Kidney glomerular epithelial cell (primary cell): ENCODE results near the gene ZNF644.

Experiments
- DNase-seq: peaks from one replicate; lab custom pipeline; 2025; lab: John Stamatoyannopoulos, UW

ZNF644 gene

GRCh38 chr1:91020967-91021685 lies 709 bp downstream of the ZNF644 start:
- peak; percentile 83 for DNase-seq

GRCh38 chr1:91020486-91020885 lies 1.3 kb downstream of the ZNF644 start:
- no peak for DNase-seq

GRCh38 chr1:91018006-91018405 lies 3.8 kb downstream of the ZNF644 start:
- DNase-seq: no peak

- DNase-seq: no peak
Observed at GRCh38 chr1:91015794-91016550, 5.9 kb downstream of the ZNF644 start.

GRCh38 chr1:91015358-91015780 lies 6.5 kb downstream of the ZNF644 start:
- DNase-seq: peak; percentile 30

- peak; percentile 17 for DNase-seq
Observed at GRCh38 chr1:91014475-91014874, 7.4 kb downstream of the ZNF644 start.

GRCh38 chr1:91013302-91013701 lies 8.5 kb downstream of the ZNF644 start:
- DNase-seq: no peak

- DNase-seq: no peak
Observed at GRCh38 chr1:91012196-91012595, 9.6 kb downstream of the ZNF644 start.

- no peak for DNase-seq
Observed at GRCh38 chr1:91011726-91012125, 10.1 kb downstream of the ZNF644 start.

- DNase-seq: no peak
Observed at GRCh38 chr1:91007827-91008226, 14.0 kb downstream of the ZNF644 start.

- no peak for DNase-seq
Observed at GRCh38 chr1:91007092-91007491, 14.7 kb downstream of the ZNF644 start.

- DNase-seq: no peak
Observed at GRCh38 chr1:91006113-91006908, 15.5 kb downstream of the ZNF644 start.

- no peak for DNase-seq
Observed at GRCh38 chr1:91005285-91005684, 16.6 kb downstream of the ZNF644 start.

- no peak for DNase-seq
Observed at GRCh38 chr1:91004145-91004544, 17.7 kb downstream of the ZNF644 start.

- no peak for DNase-seq
Observed at GRCh38 chr1:90996742-90997413, 25.0 kb downstream of the ZNF644 start.

GRCh38 chr1:90995311-90995894 lies 26.4 kb downstream of the ZNF644 start:
- no peak for DNase-seq

- DNase-seq: no peak
Observed at GRCh38 chr1:90994461-90994860, 27.4 kb downstream of the ZNF644 start.

GRCh38 chr1:90993245-90993644 lies 28.6 kb downstream of the ZNF644 start:
- no peak for DNase-seq

- no peak for DNase-seq
Observed at GRCh38 chr1:90990779-90991178, 31.1 kb downstream of the ZNF644 start.

GRCh38 chr1:90989990-90990389 lies 31.8 kb downstream of the ZNF644 start:
- no peak for DNase-seq

- DNase-seq: no peak
Observed at GRCh38 chr1:90989302-90989701, 32.5 kb downstream of the ZNF644 start.

- no peak for DNase-seq
Observed at GRCh38 chr1:90987841-90988240, 34.0 kb downstream of the ZNF644 start.
